Hypothalamus (tissue), 51 donors: ENCODE results near the gene MYO1G.

Experiments used
- DNase-seq, 51 donors: peaks; one replicate each; lab custom pipeline; 2025; lab: John Stamatoyannopoulos, UW

The MYO1G gene

GRCh38 chr7:44967571-44968446 is 11.0 kb downstream of the MYO1G start:
- DNase-seq, result peak in 1 of 51 donors; percentile 13

DNA sequence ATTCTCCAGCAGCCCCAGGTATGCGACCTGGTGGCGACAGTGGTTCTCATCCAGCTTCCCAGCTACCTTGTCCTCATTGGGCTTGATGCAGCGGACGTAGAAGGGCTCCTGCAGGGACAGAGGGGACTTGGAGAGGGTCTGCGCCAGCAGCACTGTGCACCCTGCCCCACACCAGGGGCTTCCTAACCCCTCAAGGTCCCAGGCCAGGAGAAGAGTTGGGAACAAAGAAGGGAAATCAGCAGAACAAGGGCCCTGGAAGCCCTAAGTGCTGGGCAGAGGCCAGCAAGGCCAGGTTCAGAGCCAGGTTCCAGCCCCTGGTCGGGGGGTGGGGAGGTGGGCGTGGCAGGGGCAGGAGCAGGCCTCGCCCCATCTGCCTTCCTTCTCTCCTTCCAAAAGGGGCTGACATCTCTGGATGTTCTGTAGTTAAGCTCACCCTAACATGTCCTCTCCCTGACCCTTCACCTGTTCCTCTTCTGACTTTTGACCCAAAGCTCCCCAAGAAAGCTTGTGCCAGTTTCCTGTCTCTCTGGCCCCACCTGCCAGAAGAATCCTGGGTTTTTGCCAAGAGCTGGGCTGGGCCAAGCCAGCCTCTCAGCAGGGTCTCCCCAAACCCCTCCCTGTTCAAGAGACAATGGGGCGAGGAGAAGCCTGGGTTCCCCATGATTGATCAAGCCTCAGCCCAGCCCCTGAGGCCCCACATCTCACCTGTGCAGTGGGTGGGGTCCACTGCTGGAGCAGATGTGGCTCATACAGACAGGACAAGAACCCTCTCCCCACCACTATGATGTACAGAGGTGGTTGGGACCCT is 11.9 kb downstream of the MYO1G start:
- DNase-seq, result no peak

- no peak for DNase-seq
Measured at GRCh38 chr7:44965937-44966730, 12.7 kb downstream of the MYO1G start.

GRCh38 chr7:44965441-44965903 is 13.3 kb downstream of the MYO1G start:
- DNase-seq, result no peak

DNA sequence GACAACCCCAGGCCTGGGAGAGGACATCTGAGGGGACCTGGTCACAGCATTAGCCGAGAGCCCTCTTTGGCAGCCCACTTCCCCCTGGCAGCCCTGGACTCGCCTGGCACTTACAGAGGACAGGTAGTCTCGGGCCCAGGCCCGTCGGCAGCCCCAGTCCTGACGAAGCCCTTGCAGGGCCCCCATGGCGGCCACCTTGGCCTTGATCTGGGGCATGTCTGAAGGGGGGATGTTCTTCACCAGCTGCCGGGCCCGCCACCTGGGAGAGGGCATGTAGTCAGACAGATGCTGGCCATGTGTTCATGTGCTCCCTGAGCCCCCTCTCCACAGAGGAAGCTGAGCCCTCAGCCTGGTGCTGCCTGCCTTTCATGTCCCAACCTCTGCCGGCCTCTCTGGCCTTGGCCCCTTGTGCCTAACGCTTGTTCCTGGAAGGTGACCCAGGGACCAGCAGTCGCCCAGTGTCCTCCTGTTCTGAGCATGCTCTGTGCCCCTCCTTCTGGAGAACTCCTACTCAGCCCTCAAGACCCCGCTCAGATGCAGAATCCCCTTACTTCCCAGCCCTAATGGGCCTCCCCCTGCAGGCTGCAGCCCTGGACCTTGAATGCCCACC is 13.9 kb downstream of the MYO1G start:
- DNase-seq, result no peak

- DNase-seq, result no peak
Measured at GRCh38 chr7:44964384-44964830, 14.4 kb downstream of the MYO1G start.

DNA sequence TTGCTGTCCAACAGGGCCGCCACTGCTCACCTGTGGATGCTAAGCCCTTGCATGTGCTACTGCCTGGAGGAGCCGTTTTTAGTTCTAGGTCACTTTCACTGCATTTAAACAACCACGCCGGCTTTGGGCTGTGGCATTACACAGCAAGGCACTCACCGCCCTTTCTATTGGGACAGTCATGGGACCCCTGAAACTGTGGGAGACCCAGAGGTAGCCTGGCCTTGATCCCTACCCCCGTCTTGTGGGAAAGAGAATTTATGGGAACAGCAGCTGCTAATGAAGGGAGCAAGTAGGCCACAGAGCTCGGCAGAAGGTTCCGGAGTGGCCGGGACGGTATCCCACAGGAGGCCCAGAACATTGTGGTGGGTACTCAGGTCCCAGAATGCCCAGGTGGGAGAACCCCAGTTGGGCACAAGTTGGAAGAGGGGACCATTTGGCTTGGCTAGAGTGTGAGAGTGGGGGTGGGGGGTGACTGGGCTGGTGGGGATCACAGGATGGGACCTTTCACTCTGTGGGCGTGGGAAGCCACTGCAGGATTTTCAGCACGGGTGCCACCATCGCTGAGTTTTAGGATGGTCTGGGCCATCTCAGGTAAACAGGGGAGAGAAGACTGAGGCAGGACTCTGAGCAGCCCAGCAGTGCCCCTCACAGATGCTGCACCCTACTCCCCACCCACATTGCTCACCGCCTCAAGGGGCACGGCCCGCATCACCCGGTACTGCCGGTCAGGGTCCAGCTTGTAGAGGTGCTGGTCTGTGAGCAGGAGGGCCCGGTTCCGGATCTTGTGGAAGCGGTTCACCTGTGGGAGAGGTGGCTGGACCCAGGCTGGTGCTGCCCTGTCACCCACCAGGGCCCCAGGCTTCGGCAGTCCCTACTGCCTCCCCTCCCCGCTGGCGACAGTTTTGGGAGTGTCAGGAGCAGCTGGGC is 15.2 kb downstream of the MYO1G start:
- no peak for DNase-seq

- peak in 19 of 51 donors; percentile 10 to 46 (median 30) for DNase-seq
Measured at GRCh38 chr7:44962483-44963251, 16.1 kb downstream of the MYO1G start.

- DNase-seq, result no peak
Measured at GRCh38 chr7:44961844-44962482, 16.9 kb downstream of the MYO1G start.

DNA sequence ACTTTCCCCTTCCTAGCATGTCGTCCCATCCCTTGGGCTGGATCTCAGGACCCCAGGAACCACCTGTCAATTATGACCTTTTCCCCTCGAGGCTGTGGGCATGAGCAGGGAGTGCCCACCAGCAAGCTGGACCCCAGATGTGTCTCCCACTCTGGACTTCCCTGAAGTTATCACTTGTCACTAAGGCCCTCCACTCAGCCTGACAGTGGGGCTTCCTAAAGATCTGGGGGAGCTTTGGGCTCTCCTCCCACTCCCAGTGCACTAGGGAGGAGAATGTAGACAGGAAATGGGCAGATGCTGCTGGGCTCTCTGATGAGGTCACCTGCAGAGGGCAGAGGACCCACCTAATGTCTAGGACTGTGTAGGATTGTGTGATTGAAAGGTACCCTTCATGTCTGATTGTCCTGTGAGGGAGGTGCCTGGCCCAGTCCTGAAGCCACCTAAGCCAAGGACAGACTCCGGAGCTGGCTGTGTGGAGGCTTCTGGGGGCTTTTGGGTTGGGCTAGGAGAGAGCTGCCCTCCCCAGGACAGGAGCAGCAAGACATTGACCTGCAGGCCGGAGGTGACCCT is 18.7 kb downstream of the MYO1G start:
- DNase-seq, result no peak

GRCh38 chr7:44959433-44959951 is 19.3 kb downstream of the MYO1G start:
- no peak for DNase-seq

- no peak for DNase-seq
Measured at GRCh38 chr7:44958645-44959344, 20.0 kb downstream of the MYO1G start.

GRCh38 chr7:44956157-44956766 is 22.6 kb downstream of the MYO1G start:
- DNase-seq, result no peak

GRCh38 chr7:44955733-44956132 is 23.1 kb downstream of the MYO1G start:
- no peak for DNase-seq

GRCh38 chr7:44953156-44953555 is 25.7 kb downstream of the MYO1G start:
- no peak for DNase-seq

GRCh38 chr7:44949303-44949702 is 29.5 kb downstream of the MYO1G start:
- DNase-seq, result no peak
